ENCODE data around the gene CDCA4. TPM values are rescaled to one million over a fixed set of nuclear protein-coding genes. Genes with fewer than 3 reads are reported as not detected.

The CDCA4 gene
- total and polyA plus RNA-seq, 2 donors (not counting 1 experiment from before 2014, with no cell fraction given): 6.3 to 11.7 TPM

GRCh38 chr14:104966261-104966865, 54.5 kb downstream of the CDCA4 start:
- Histone ChIP-seq H3K27ac (ENCODE audit: low read length in 2 of 2) (no peak overlapping the region), H3K9ac (ENCODE audit: low read length) (no peak overlapping the region), H3K79me2 (ENCODE audit: control insufficient read depth, insufficient read depth, low read length) (no peaks in the 10 kb centered on the region), H3K9me3 (ENCODE audit: control extremely low read depth in 1 of 3, control insufficient read depth in 2 of 3, insufficient read depth in 1 of 3, low read length in 2 of 3) (peaks cover 0 to 8% (median 0%) of the 10 kb centered on the region in 3 donors), H3K4me1 (ENCODE audit: control insufficient read depth in 2 of 2, insufficient read depth in 2 of 2, low read length in 2 of 2) (peaks cover 17 to 19% of the 10 kb centered on the region in 2 donors), H3K27me3 (replicated peaks in 1 of 4; ENCODE audit: control extremely low read depth in 1 of 4, control insufficient read depth in 3 of 4, insufficient read depth in 4 of 4, low read length in 3 of 4) (peaks cover 0 to 38% (median 15%) of the 10 kb centered on the region in 4 experiments), H2AFZ (ENCODE audit: insufficient read depth, low read depth, low read length, poor library complexity, severe bottlenecking) (no peak overlapping the region), H3K36me3 (replicated peaks in 1 of 2; ENCODE audit: control extremely low read depth in 1 of 2, control insufficient read depth in 1 of 2, extremely low read depth in 1 of 2, insufficient read depth in 2 of 2, low read length in 1 of 2) (no peaks in the 10 kb centered on the region), H4K20me1 (ENCODE audit: control insufficient read depth, insufficient read depth, low read length, poor library complexity, severe bottlenecking) (no peaks in the 10 kb centered on the region), H3K4me3 (ENCODE audit: control extremely low read depth in 1 of 5, extremely low read depth in 1 of 5, insufficient read depth in 1 of 5, low read depth in 2 of 5, low read length in 4 of 5) (no peak overlapping the region), H3K4me2 (replicated peaks; ENCODE audit: low read depth, low read length, poor library complexity, severe bottlenecking) (no peak overlapping the region)
- CTCF ChIA-PET: no interaction called here
- WGBS (ENCODE audit: insufficient coverage): 80% methylated on average over 9 of the region's 9 CpGs
- H3K4me1 Mint-ChIP-seq: peaks cover 16% of the 10 kb centered on the region
- no peaks in the 10 kb centered on the region for H3K9me3 Mint-ChIP-seq (ENCODE audit: insufficient read depth)
- DNase-seq (no peak), ATAC-seq (ENCODE audit: low read depth) (no peak)
- no peak overlapping the region for H3K4me3 Mint-ChIP-seq
- no peak overlapping the region for H3K27ac Mint-ChIP-seq
- H3K27me3 Mint-ChIP-seq: peaks cover 15% of the 10 kb centered on the region
- intact Hi-C loops (cut with micrococcal nuclease): no loop called here
- POLR2A ChIA-PET: no interaction called here
- no peak for TF ChIP-seq CTCF (IDR thresholded peaks at IDR 0.05)
- no peak for TF ChIP-seq EZH2 (IDR thresholded peaks at IDR 0.05; ENCODE audit: borderline replicate concordance, insufficient read depth, low read depth, low read length, poor library complexity, severe bottlenecking)

GRCh38 chr14:104965561-104966231, 55.2 kb downstream of the CDCA4 start:
- peaks cover 0 to 8% (median 0%) of the 10 kb centered on the region in 3 donors for H3K9me3 ChIP-seq (ENCODE audit: control extremely low read depth in 1 of 3, control insufficient read depth in 2 of 3, insufficient read depth in 1 of 3, low read length in 2 of 3)
- ChIA-PET CTCF (no interaction called here), POLR2A (no interaction called here)
- Mint-ChIP-seq H3K4me1 (peaks cover 16% of the 10 kb centered on the region), H3K9me3 (ENCODE audit: insufficient read depth) (no peaks in the 10 kb centered on the region), H3K4me3 (no peak overlapping the region), H3K27ac (no peak overlapping the region), H3K27me3 (peaks cover 15% of the 10 kb centered on the region)
- no peak overlapping the region for H3K4me2 ChIP-seq (replicated peaks; ENCODE audit: low read depth, low read length, poor library complexity, severe bottlenecking)
- no peak overlapping the region for H2AFZ ChIP-seq (ENCODE audit: insufficient read depth, low read depth, low read length, poor library complexity, severe bottlenecking)
- peaks cover 17 to 19% of the 10 kb centered on the region in 2 donors for H3K4me1 ChIP-seq (ENCODE audit: control insufficient read depth in 2 of 2, insufficient read depth in 2 of 2, low read length in 2 of 2)
- intact Hi-C loops (cut with micrococcal nuclease): no loop called here
- H3K27ac ChIP-seq (ENCODE audit: low read length in 2 of 2): no peak overlapping the region
- no peak overlapping the region for H3K4me3 ChIP-seq (ENCODE audit: control extremely low read depth in 1 of 5, extremely low read depth in 1 of 5, insufficient read depth in 1 of 5, low read depth in 2 of 5, low read length in 4 of 5)
- H3K27me3 ChIP-seq (replicated peaks in 1 of 4; ENCODE audit: control extremely low read depth in 1 of 4, control insufficient read depth in 3 of 4, insufficient read depth in 4 of 4, low read length in 3 of 4): peaks cover 0 to 38% (median 15%) of the 10 kb centered on the region in 4 experiments
- DNase-seq: no peak
- H4K20me1 ChIP-seq (ENCODE audit: control insufficient read depth, insufficient read depth, low read length, poor library complexity, severe bottlenecking): no peaks in the 10 kb centered on the region
- no peak for ATAC-seq (ENCODE audit: low read depth)
- no peaks in the 10 kb centered on the region for H3K79me2 ChIP-seq (ENCODE audit: control insufficient read depth, insufficient read depth, low read length)
- WGBS (ENCODE audit: insufficient coverage): 93% methylated on average over 12 of the region's 13 CpGs
- H3K9ac ChIP-seq (ENCODE audit: low read length): no peak overlapping the region
- TF ChIP-seq CTCF (IDR thresholded peaks at IDR 0.05) (no peak), EZH2 (IDR thresholded peaks at IDR 0.05; ENCODE audit: borderline replicate concordance, insufficient read depth, low read depth, low read length, poor library complexity, severe bottlenecking) (no peak)
- no peaks in the 10 kb centered on the region for H3K36me3 ChIP-seq (replicated peaks in 1 of 2; ENCODE audit: control extremely low read depth in 1 of 2, control insufficient read depth in 1 of 2, extremely low read depth in 1 of 2, insufficient read depth in 2 of 2, low read length in 1 of 2)
